Panc1 (cell line): ENCODE results near the gene ZNF407. TPM values are rescaled to one million over a fixed set of nuclear protein-coding genes. Genes with fewer than 3 reads are reported as not detected.
"Not testable (repeated sequence)": the region's sequence is repeated elsewhere in the genome, so short reads cannot be mapped to it uniquely, and the experiment has no call there.

ENCODE experiments used
- ATAC-seq: fragments of 200-7000 bp; cut with Tn5 transposase; 2 replicates; pipeline ENCODE4 v1.9.1; 2020; ENCODE audit warnings: mild to moderate bottlenecking, moderate library complexity
- BruUV-seq: library from RNA; stranded (reverse); fragments of 400-500 nt; replicated peaks from 2 replicates; lab custom pipeline; 2021; lab: Mats Ljungman, UMichigan
- CTCF ChIA-PET: fragments of 300-600 bp; sonication (Branson Sonifier 250); formaldehyde crosslinking; loops from one replicate; lab custom pipeline; 2022; ENCODE audit warnings: antibody characterized with exemption; lab: Charles Lee
- POLR2A ChIA-PET: fragments of 300-600 bp; sonication (Branson Sonifier 250); formaldehyde crosslinking; loops from one replicate; lab custom pipeline; 2022; ENCODE audit warnings: antibody characterized with exemption; lab: Charles Lee
- DNase-seq: peaks from one replicate; pipeline ENCODE4 v3.0.0-alpha.2; 2010; ENCODE audit warnings: low read depth, low spot score
- H3K27ac ChIP-seq: 2 replicates; pipeline ENCODE4 v1.5.1; 2011; ENCODE audit warnings: mild to moderate bottlenecking, low read length, inconsistent platforms
- H3K27me3 ChIP-seq: fragments of 200-500 bp; sonication (Bioruptor generic); 2 replicates; pipeline ENCODE4 v1.6.0; 2014; ENCODE audit warnings: low read length, inconsistent platforms; ENCODE audit not compliant: control insufficient read depth, insufficient read depth
- H3K36me3 ChIP-seq: fragments of 200-500 bp; sonication (Bioruptor generic); 2 replicates; pipeline ENCODE4 v1.5.1; 2014; ENCODE audit warnings: inconsistent platforms, mild to moderate bottlenecking, low read length, moderate library complexity; ENCODE audit not compliant: control insufficient read depth, insufficient read depth
- H3K4me1 ChIP-seq: 2 replicates; pipeline ENCODE4 v1.5.1; 2011; ENCODE audit warnings: inconsistent platforms, mild to moderate bottlenecking, low read length, moderate library complexity; ENCODE audit not compliant: control insufficient read depth, insufficient read depth
- H3K4me3 ChIP-seq, 2 experiments: 2 replicates each; pipeline ENCODE4 v1.5.1; 2011 to 2012; ENCODE audit warnings: low read depth in 2 of 2, low read length in 2 of 2, mild to moderate bottlenecking in 2 of 2, inconsistent platforms in 1 of 2, moderate library complexity in 1 of 2
- H3K9me3 ChIP-seq: fragments of 200-500 bp; sonication (Bioruptor generic); 2 replicates; pipeline ENCODE4 v1.5.1; 2014; ENCODE audit warnings: low read depth, mild to moderate bottlenecking, inconsistent platforms, low read length, moderate library complexity; ENCODE audit not compliant: control insufficient read depth, insufficient read depth
- CTCF ChIP-seq: fragments of 450-650 bp; IDR thresholded peaks from 2 replicates; pipeline ENCODE4 v1.5.1; 2017; ENCODE audit warnings: mild to moderate bottlenecking
- POLR2AphosphoS5 ChIP-seq: IDR thresholded peaks from 2 replicates; pipeline ENCODE4 v1.6.1; 2012; ENCODE audit warnings: mild to moderate bottlenecking, low read depth, low read length, moderate library complexity
- REST ChIP-seq, 2 experiments: IDR thresholded peaks; 2 replicates each; pipeline ENCODE4 v1.6.1; 2011 to 2012; ENCODE audit warnings: low read depth in 2 of 2, control low read depth in 1 of 2, low read length in 1 of 2, mild to moderate bottlenecking in 1 of 2, moderate library complexity in 1 of 2; ENCODE audit not compliant: insufficient read depth in 1 of 2
- SIN3A ChIP-seq: IDR thresholded peaks from 2 replicates; pipeline ENCODE4 v1.6.1; 2012; ENCODE audit warnings: low read depth, mild to moderate bottlenecking, low read length, moderate library complexity, borderline replicate concordance; ENCODE audit not compliant: insufficient read depth
- TCF7L2 ChIP-seq: IDR thresholded peaks from 2 replicates; pipeline ENCODE4 v1.6.1; 2011; ENCODE audit warnings: mild to moderate bottlenecking, low read depth, low read length, inconsistent platforms
- in situ Hi-C: cut with HindIII; loops from 2 replicates; pipeline ENCODE4 v1.10.0; 2016; ENCODE audit warnings: low sequenced_read_pairs, low pct_unique_long_range_greater_than_20kb
- intact Hi-C: fragments of 100-400 bp; cut with micrococcal nuclease; formaldehyde crosslinking; loops from one replicate; pipeline ENCODE4 v1.10.0; 2022; ENCODE audit not compliant: unreplicated experiment
- total RNA-seq: library from RNA; stranded (reverse); gene quantifications from one replicate; pipeline ENCODE4 v1.2.1, GENCODE V29; 2021; ENCODE audit not compliant: unreplicated experiment

The ZNF407 gene
- total RNA-seq, 1 experiment from 2014 or later = 16.8 TPM

GRCh38 chr18:74967438-74967837 lies 369.8 kb downstream of the ZNF407 start:
- no TSS peak for BruUV-seq
- H3K4me1 ChIP-seq = no peaks in the 10 kb centered on the region
- H3K27me3 ChIP-seq = no peaks in the 10 kb centered on the region
- intact Hi-C loops (no loop called here), in situ Hi-C loops (no loop called here)
- DNase-seq = no peak
- ChIA-PET CTCF (no interaction called here), POLR2A (no interaction called here)
- no peak overlapping the region for H3K27ac ChIP-seq
- H3K9me3 ChIP-seq = no peaks in the 10 kb centered on the region
- no peaks in the 10 kb centered on the region for H3K36me3 ChIP-seq
- no peak for ATAC-seq
- no peak overlapping the region for H3K4me3 ChIP-seq
- TF ChIP-seq REST (IDR thresholded peaks at IDR 0.05; ENCODE audit: insufficient read depth in 1 of 2, low read depth in 2 of 2, low read length in 1 of 2) (no peak), TCF7L2 (no peak), SIN3A (no peak), POLR2AphosphoS5 (no peak), CTCF (no peak)

GRCh38 chr18:74967979-74968378 lies 370.3 kb downstream of the ZNF407 start:
- BruUV-seq = no TSS peak
- ATAC-seq (no peak), DNase-seq (no peak)
- POLR2A ChIA-PET = no interaction called here
- no peaks in the 10 kb centered on the region for H3K4me1 ChIP-seq
- H3K27me3 ChIP-seq = no peaks in the 10 kb centered on the region
- CTCF ChIA-PET = no interaction called here
- no peak overlapping the region for H3K4me3 ChIP-seq
- in situ Hi-C loops (no loop called here), intact Hi-C loops (no loop called here)
- no peak overlapping the region for H3K27ac ChIP-seq
- no peaks in the 10 kb centered on the region for H3K36me3 ChIP-seq
- H3K9me3 ChIP-seq = no peaks in the 10 kb centered on the region
- TF ChIP-seq SIN3A = no peak
- TF ChIP-seq CTCF = no peak
- no peak for TF ChIP-seq TCF7L2
- no peak for TF ChIP-seq REST (IDR thresholded peaks at IDR 0.05; ENCODE audit: insufficient read depth in 1 of 2, low read depth in 2 of 2, low read length in 1 of 2)
- no peak for TF ChIP-seq POLR2AphosphoS5

- H3K4me3 ChIP-seq, H3K36me3 ChIP-seq, POLR2A ChIA-PET, ATAC-seq, in situ Hi-C loops, H3K4me1 ChIP-seq, H3K9me3 ChIP-seq, H3K27me3 ChIP-seq, BruUV-seq, CTCF ChIA-PET, H3K27ac ChIP-seq, intact Hi-C loops, DNase-seq: not testable (repeated sequence)
Measured at GRCh38 chr18:74971358-74971757, 373.7 kb downstream of the ZNF407 start.

- intact Hi-C loops, CTCF ChIA-PET: not testable (repeated sequence)
Measured at GRCh38 chr18:74971776-74972175, 374.1 kb downstream of the ZNF407 start.

More at GRCh38 chr18:74971776-74972175, 374.1 kb downstream of the ZNF407 start:
- DNase-seq, H3K27ac ChIP-seq, in situ Hi-C loops, H3K27me3 ChIP-seq, H3K4me1 ChIP-seq, BruUV-seq, H3K9me3 ChIP-seq, POLR2A ChIA-PET, H3K36me3 ChIP-seq, H3K4me3 ChIP-seq, ATAC-seq: not testable (repeated sequence)
